HEK293 (cell line): ENCODE data around the gene MARCHF9.

Experiments used
- CTCF ChIA-PET: fragments of 350-600 bp; formaldehyde crosslinking; extraction: SDS; loops from one replicate; lab custom pipeline; 2021; ENCODE audit warnings: antibody characterized with exemption; lab: Yijun Ruan, JAX
- POLR2A ChIA-PET: fragments of 300-600 bp; formaldehyde crosslinking; extraction: SDS; loops from one replicate; lab custom pipeline; 2020; ENCODE audit warnings: antibody characterized with exemption, inconsistent platforms; lab: Yijun Ruan, JAX
- H3K27ac ChIP-seq: fragments of 200-500 bp; sonication (Bioruptor generic); 2 replicates; pipeline ENCODE4 v1.5.1; 2014; ENCODE audit warnings: low read depth, low read length, control low read depth, inconsistent platforms; ENCODE audit errors: extremely low read depth
- H3K36me3 ChIP-seq, 2 experiments: fragments of 200-500 bp in 1 of 2; sonication (Bioruptor generic) in 1 of 2; 1 replicate in 1 of 2; 2 replicates in 1 of 2; pipeline ENCODE4 v1.5.1; 2014 to 2017; ENCODE audit warnings: inconsistent platforms in 2 of 2, low read length in 2 of 2; ENCODE audit not compliant: control insufficient read depth in 2 of 2, insufficient read depth in 1 of 2
- H3K4me1 ChIP-seq: fragments of 200-500 bp; sonication (Bioruptor generic); 2 replicates; pipeline ENCODE4 v1.5.1; 2014; ENCODE audit warnings: mild to moderate bottlenecking, low read length, inconsistent platforms; ENCODE audit not compliant: control insufficient read depth, insufficient read depth
- H3K4me3 ChIP-seq: 2 replicates; pipeline ENCODE4 v1.5.1; 2011; ENCODE audit warnings: low read depth, mild to moderate bottlenecking, control low read depth, low read length, moderate library complexity
- H3K9me3 ChIP-seq: fragments of 200-500 bp; sonication (Bioruptor generic); 2 replicates; pipeline ENCODE4 v1.5.1; 2014; ENCODE audit warnings: low read depth, low read length, inconsistent platforms; ENCODE audit not compliant: control insufficient read depth, insufficient read depth
- GLIS1 ChIP-seq: fragments of 450-650 bp; formaldehyde crosslinking; IDR thresholded peaks from 2 replicates; pipeline ENCODE4 v1.5.1; 2016; ENCODE audit warnings: missing biosample characterization, missing genetic modification characterization
- SETDB1 ChIP-seq: IDR thresholded peaks from one replicate; pipeline ENCODE4 v1.6.1; 2017; ENCODE audit warnings: mild to moderate bottlenecking, low read length, moderate library complexity, mixed read lengths; ENCODE audit not compliant: insufficient read length
- TRIM28 ChIP-seq: IDR thresholded peaks from 2 replicates; pipeline ENCODE4 v1.6.1; 2011; ENCODE audit warnings: low read length, control low read depth, borderline replicate concordance
- YY1 ChIP-seq: fragments of 450-650 bp; formaldehyde crosslinking; IDR thresholded peaks from 2 replicates; pipeline ENCODE4 v1.5.1; 2018; ENCODE audit warnings: missing biosample characterization, missing genetic modification characterization
- ZBTB20 ChIP-seq: fragments of 450-650 bp; formaldehyde crosslinking; IDR thresholded peaks from 2 replicates; pipeline ENCODE4 v1.5.1; 2016; ENCODE audit warnings: missing biosample characterization, missing genetic modification characterization
- ZNF133 ChIP-seq: fragments of 450-650 bp; formaldehyde crosslinking; IDR thresholded peaks from 2 replicates; pipeline ENCODE4 v1.5.1; 2016; ENCODE audit warnings: missing biosample characterization, missing genetic modification characterization
- ZNF146 ChIP-seq: fragments of 450-650 bp; formaldehyde crosslinking; IDR thresholded peaks from 2 replicates; pipeline ENCODE4 v1.5.1; 2016; ENCODE audit warnings: missing biosample characterization, missing genetic modification characterization
- ZNF155 ChIP-seq: fragments of 450-650 bp; formaldehyde crosslinking; IDR thresholded peaks from 2 replicates; pipeline ENCODE4 v1.5.1; 2016; ENCODE audit warnings: missing biosample characterization, missing genetic modification characterization
- ZNF174 ChIP-seq: fragments of 450-650 bp; formaldehyde crosslinking; IDR thresholded peaks from 2 replicates; pipeline ENCODE4 v1.5.0; 2017; ENCODE audit warnings: missing biosample characterization, mild to moderate bottlenecking, missing genetic modification characterization
- ZNF211 ChIP-seq: fragments of 450-650 bp; formaldehyde crosslinking; IDR thresholded peaks from 2 replicates; pipeline ENCODE4 v1.5.1; 2016; ENCODE audit warnings: low read depth, missing biosample characterization, missing genetic modification characterization
- ZNF214 ChIP-seq: fragments of 450-650 bp; formaldehyde crosslinking; IDR thresholded peaks from 2 replicates; pipeline ENCODE4 v1.5.1; 2017; ENCODE audit warnings: missing biosample characterization, mild to moderate bottlenecking, missing genetic modification characterization, borderline replicate concordance
- ZNF248 ChIP-seq: fragments of 450-650 bp; formaldehyde crosslinking; IDR thresholded peaks from 2 replicates; pipeline ENCODE4 v1.5.1; 2017; ENCODE audit warnings: missing biosample characterization, missing genetic modification characterization
- ZNF37A ChIP-seq: fragments of 450-650 bp; IDR thresholded peaks from 2 replicates; pipeline ENCODE4 v1.5.1; 2018; ENCODE audit warnings: missing biosample characterization, missing genetic modification characterization
- ZNF473 ChIP-seq: fragments of 450-650 bp; formaldehyde crosslinking; IDR thresholded peaks from 2 replicates; pipeline ENCODE4 v1.5.1; 2017; ENCODE audit warnings: missing biosample characterization, missing genetic modification characterization
- ZNF488 ChIP-seq: fragments of 450-650 bp; formaldehyde crosslinking; IDR thresholded peaks from 2 replicates; pipeline ENCODE4 v1.5.1; 2016; ENCODE audit warnings: missing biosample characterization, missing genetic modification characterization
- ZNF513 ChIP-seq: fragments of 450-650 bp; IDR thresholded peaks from 2 replicates; pipeline ENCODE4 v1.5.1; 2018; ENCODE audit warnings: missing biosample characterization, missing genetic modification characterization
- ZNF555 ChIP-seq: fragments of 450-650 bp; formaldehyde crosslinking; conservative IDR thresholded peaks from 2 replicates; pipeline ENCODE4 v1.5.1; 2017; ENCODE audit warnings: missing biosample characterization, mild to moderate bottlenecking, missing genetic modification characterization, inconsistent platforms
- ZNF600 ChIP-seq: fragments of 450-650 bp; formaldehyde crosslinking; IDR thresholded peaks from 2 replicates; pipeline ENCODE4 v1.5.1; 2016; ENCODE audit warnings: missing biosample characterization, missing genetic modification characterization
- ZNF623 ChIP-seq: fragments of 450-650 bp; formaldehyde crosslinking; IDR thresholded peaks from 2 replicates; pipeline ENCODE4 v1.5.1; 2016; ENCODE audit warnings: missing biosample characterization, missing genetic modification characterization
- ZNF624 ChIP-seq: fragments of 450-650 bp; formaldehyde crosslinking; IDR thresholded peaks from 2 replicates; pipeline ENCODE4 v1.5.1; 2017; ENCODE audit warnings: missing biosample characterization, missing genetic modification characterization
- ZNF660 ChIP-seq: fragments of 450-650 bp; IDR thresholded peaks from 2 replicates; pipeline ENCODE4 v1.5.1; 2018; ENCODE audit warnings: missing biosample characterization, mild to moderate bottlenecking, missing genetic modification characterization
- ZNF677 ChIP-seq: fragments of 450-650 bp; IDR thresholded peaks from 2 replicates; pipeline ENCODE4 v1.5.0; 2018; ENCODE audit warnings: missing biosample characterization, mild to moderate bottlenecking, missing genetic modification characterization, moderate library complexity
- ZNF791 ChIP-seq: fragments of 450-650 bp; formaldehyde crosslinking; IDR thresholded peaks from 2 replicates; pipeline ENCODE4 v1.5.1; 2016; ENCODE audit warnings: missing biosample characterization, missing genetic modification characterization
- ZXDB ChIP-seq: fragments of 450-650 bp; formaldehyde crosslinking; IDR thresholded peaks from 2 replicates; pipeline ENCODE4 v1.5.1; 2016; ENCODE audit warnings: missing biosample characterization, missing genetic modification characterization
- TF ChIP-seq, protein P1 (sequence below): fragments of 450-650 bp; formaldehyde crosslinking; IDR thresholded peaks from 2 replicates; pipeline ENCODE4 v1.5.1; 2016; ENCODE audit warnings: missing biosample characterization, missing genetic modification characterization

The MARCHF9 gene

GRCh38 chr12:57753756-57754337 lies 1.1 kb upstream of the MARCHF9 start:
- TF ChIP-seq TRIM28 (no peak), SETDB1 (no peak), ZBTB20 (tag by site-specific recombination) (peak; percentile 48)
- ChIA-PET POLR2A (interaction anchor here (0.5 to 1.4 kb wide), 2 partner anchors 18 to 1831 kb away, joined by 4 read pairs; partner anchors contain the start of genes EEF1AKMT3 and METTL1), CTCF (no interaction called here)
- Histone ChIP-seq H3K36me3 (peaks cover 19 to 47% of the 10 kb centered on the region in 2 experiments), H3K4me3 (no peak overlapping the region), H3K27ac (no peak overlapping the region), H3K9me3 (no peaks in the 10 kb centered on the region), H3K4me1 (peaks cover 16% of the 10 kb centered on the region)

DNA sequence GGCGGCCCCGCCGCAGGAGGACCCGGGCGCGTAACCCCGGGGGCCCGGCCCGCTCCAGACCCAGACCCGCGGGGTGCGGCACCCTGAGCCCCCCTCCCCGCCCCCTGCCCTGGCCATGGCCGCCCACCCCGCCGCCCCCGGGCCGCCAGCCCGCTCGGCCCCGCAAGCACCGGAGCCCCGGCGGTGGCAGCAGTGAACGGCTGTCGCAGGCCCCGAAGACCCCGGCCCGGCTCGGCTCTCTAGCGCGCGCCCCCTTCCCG lies 221 bp downstream of the MARCHF9 start:
- ChIA-PET CTCF (interaction anchor here (2.4 kb wide), 1 partner anchor 11 kb away, joined by 26 read pairs; the partner anchor contains the start of gene CYP27B1), POLR2A (interaction anchor here (0.7 to 1.4 kb wide), 3 partner anchors 8 to 34 kb away, joined by 3 to 4 read pairs (median 3); partner anchors contain the start of genes EEF1AKMT3 and METTL1)
- Histone ChIP-seq H3K4me1 (peaks cover 16% of the 10 kb centered on the region), H3K36me3 (peaks cover 13 to 47% of the 10 kb centered on the region in 2 experiments), H3K27ac (no peak overlapping the region), H3K9me3 (no peaks in the 10 kb centered on the region)
- no peak for TF ChIP-seq ZNF555 (tag by site-specific recombination)
- TF ChIP-seq YY1 (tag by site-specific recombination) = 0 out of 2 replicates have a peak, but pooled peaks have one; percentile 25
- TF ChIP-seq, all 188 proteins: peak for 1
- H3K4me3 ChIP-seq = peak overlapping the region; percentile 63

DNA sequence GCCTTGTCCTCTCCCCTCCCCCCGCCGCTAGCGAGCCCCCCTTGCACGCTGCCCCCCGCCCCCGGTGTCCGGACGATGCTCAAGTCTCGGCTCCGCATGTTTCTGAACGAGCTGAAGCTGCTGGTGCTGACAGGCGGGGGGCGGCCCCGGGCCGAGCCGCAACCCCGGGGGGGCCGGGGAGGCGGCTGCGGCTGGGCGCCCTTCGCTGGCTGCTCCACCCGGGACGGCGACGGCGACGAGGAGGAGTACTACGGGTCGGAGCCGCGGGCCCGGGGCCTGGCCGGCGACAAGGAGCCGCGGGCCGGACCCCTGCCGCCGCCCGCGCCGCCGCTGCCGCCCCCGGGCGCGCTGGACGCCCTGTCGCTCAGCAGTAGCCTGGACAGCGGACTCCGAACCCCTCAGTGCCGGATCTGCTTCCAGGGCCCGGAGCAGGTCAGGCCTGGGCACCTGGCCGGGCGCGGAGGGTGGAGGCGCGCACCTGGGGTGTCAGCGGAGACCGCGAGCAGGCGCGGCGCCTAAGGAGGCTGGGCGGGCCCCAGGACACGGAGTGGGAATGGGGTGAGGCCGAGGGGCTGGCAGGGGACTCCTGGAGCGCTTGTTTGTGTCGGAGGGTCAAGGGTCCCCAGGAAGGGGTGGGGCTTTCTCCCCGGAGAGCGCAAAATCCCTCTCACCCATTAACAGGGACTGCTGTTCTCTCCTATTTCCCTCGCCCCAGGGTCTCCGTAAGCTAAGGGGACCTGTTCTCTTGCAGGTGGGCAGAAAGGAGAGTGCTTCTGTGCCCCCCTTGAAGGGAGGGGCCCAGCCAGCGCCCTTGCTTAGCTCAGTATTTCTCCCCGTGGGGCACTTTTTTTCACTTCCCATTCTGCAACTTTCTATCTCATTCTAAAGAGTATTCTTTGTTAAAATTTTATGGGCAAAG lies 810 bp downstream of the MARCHF9 start:
- CTCF ChIA-PET = interaction anchor here (0.6 to 2.4 kb wide), 8 partner anchors 10 to 151 kb away, joined by 3 to 26 read pairs (median 4); partner anchors contain the start of genes CYP27B1, EEF1AKMT3 and METTL1
- peaks cover 16% of the 10 kb centered on the region for H3K4me1 ChIP-seq
- POLR2A ChIA-PET = interaction anchor here (0.7 to 2.0 kb wide), 4 partner anchors 8 to 16 kb away, joined by 3 to 8 read pairs (median 5); partner anchors contain the start of genes CYP27B1, EEF1AKMT3, METTL1 and TSPAN31
- H3K36me3 ChIP-seq = peaks cover 10 to 45% of the 10 kb centered on the region in 2 experiments
- H3K27ac ChIP-seq = peak overlapping the region; percentile 69; the same call in 1 of the 2 replicates
- H3K9me3 ChIP-seq = no peaks in the 10 kb centered on the region
- peak overlapping the region; percentile 63 for H3K4me3 ChIP-seq
- TF ChIP-seq ZNF146 (tag by site-specific recombination) (no peak), ZNF37A (tag by site-specific recombination) (no peak), ZNF473 (tag by site-specific recombination) (no peak), ZNF624 (tag by site-specific recombination) (no peak), ZNF513 (tag by site-specific recombination) (no peak), GLIS1 (peak; percentile 51), ZNF214 (tag by site-specific recombination) (no peak), ZNF211 (no peak), ZNF623 (tag by site-specific recombination) (no peak), ZNF488 (no peak), ZNF660 (tag by site-specific recombination) (no peak), ZNF248 (no peak), ZNF600 (tag by site-specific recombination) (peak; percentile 78), ZNF133 (tag by site-specific recombination) (no peak), ZXDB (tag by site-specific recombination) (no peak), ZNF174 (tag by site-specific recombination) (no peak), ZNF155 (tag by site-specific recombination) (no peak), ZNF791 (tag by site-specific recombination) (no peak), ZNF677 (tag by site-specific recombination) (no peak)
- TF ChIP-seq, protein P1, sequence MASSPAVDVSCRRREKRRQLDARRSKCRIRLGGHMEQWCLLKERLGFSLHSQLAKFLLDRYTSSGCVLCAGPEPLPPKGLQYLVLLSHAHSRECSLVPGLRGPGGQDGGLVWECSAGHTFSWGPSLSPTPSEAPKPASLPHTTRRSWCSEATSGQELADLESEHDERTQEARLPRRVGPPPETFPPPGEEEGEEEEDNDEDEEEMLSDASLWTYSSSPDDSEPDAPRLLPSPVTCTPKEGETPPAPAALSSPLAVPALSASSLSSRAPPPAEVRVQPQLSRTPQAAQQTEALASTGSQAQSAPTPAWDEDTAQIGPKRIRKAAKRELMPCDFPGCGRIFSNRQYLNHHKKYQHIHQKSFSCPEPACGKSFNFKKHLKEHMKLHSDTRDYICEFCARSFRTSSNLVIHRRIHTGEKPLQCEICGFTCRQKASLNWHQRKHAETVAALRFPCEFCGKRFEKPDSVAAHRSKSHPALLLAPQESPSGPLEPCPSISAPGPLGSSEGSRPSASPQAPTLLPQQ = no peak
